K562 (cell line): ENCODE results near the gene EDEM2. TPM values are rescaled to one million over a fixed set of nuclear protein-coding genes. Genes with fewer than 3 reads are reported as not detected.

Experiments used
- ATAC-seq: fragments of 200-7000 bp; cut with Tn5 transposase; 3 replicates; pipeline ENCODE4 v1.9.1; 2020; ENCODE audit warnings: moderate library complexity
- BruUV-seq: library from RNA; stranded (reverse); fragments of 400-500 nt; replicated peaks from 2 replicates; lab custom pipeline; 2021; lab: Mats Ljungman, UMichigan
- CTCF ChIA-PET: fragments of 300-600 bp; formaldehyde crosslinking; extraction: SDS; loops from one replicate; lab custom pipeline; 2021; ENCODE audit warnings: low intra/inter-chr PET ratio; lab: Yijun Ruan, JAX
- POLR2A ChIA-PET: fragments of 300-600, 350-650 bp; sonication (Branson Sonifier 250); formaldehyde crosslinking; extraction: SDS; loops from one replicate; lab custom pipeline; 2021; ENCODE audit warnings: antibody characterized with exemption, inconsistent platforms; lab: Yijun Ruan, JAX
- DNase-seq, 4 experiments: peaks; one replicate each; pipeline versions ENCODE4 v3.0.0 to v3.0.0-alpha.2; 2011 to 2018; ENCODE audit warnings: low spot score in 3 of 4, mixed read lengths in 3 of 4; ENCODE audit errors: extremely low read depth in 1 of 4
- FAIRE-seq: peaks from 2 replicates; lab custom pipeline; 2011; peaks lifted over from hg19 to GRCh38; lab: Jason Lieb, UNC
- H2AFZ ChIP-seq: 2 replicates; pipeline ENCODE4 v1.6.0; 2011; ENCODE audit warnings: low read depth, low read length, control low read depth, inconsistent platforms
- H3K27ac ChIP-seq: fragments of 200-600 bp; 3 replicates; pipeline ENCODE4 v1.8.0; 2011; ENCODE audit warnings: low read depth, mild to moderate bottlenecking, control low read depth, inconsistent platforms, low read length, moderate library complexity, mixed read lengths; ENCODE audit errors: extremely low read depth
- H3K27me3 ChIP-seq, 2 experiments: fragments of 300-600 bp in 1 of 2; 2 replicates in 1 of 2; 3 replicates in 1 of 2; pipeline versions ENCODE4 v1.6.0 to v1.8.0; 2011; ENCODE audit warnings: inconsistent platforms in 2 of 2, low read length in 2 of 2, mild to moderate bottlenecking in 1 of 2, mixed read lengths in 1 of 2, moderate library complexity in 1 of 2; ENCODE audit not compliant: control insufficient read depth in 2 of 2, insufficient read depth in 2 of 2
- H3K36me3 ChIP-seq: fragments of 300-600 bp; 3 replicates; pipeline ENCODE4 v1.8.0; 2011; ENCODE audit warnings: mild to moderate bottlenecking, low read length, inconsistent platforms; ENCODE audit not compliant: control insufficient read depth, insufficient read depth
- H3K4me1 ChIP-seq, 2 experiments: fragments of 200-600 bp in 1 of 2; replicated peaks in 1 of 2; 2 replicates in 1 of 2; 3 replicates in 1 of 2; pipeline versions ENCODE4 v1.5.1 to v1.8.0; 2011; ENCODE audit warnings: inconsistent platforms in 2 of 2, low read length in 2 of 2, mild to moderate bottlenecking in 1 of 2, mixed read lengths in 1 of 2, moderate library complexity in 1 of 2; ENCODE audit not compliant: control insufficient read depth in 2 of 2, insufficient read depth in 2 of 2
- H3K4me2 ChIP-seq: 2 replicates; pipeline ENCODE4 v1.6.1; 2011; ENCODE audit warnings: low read length, control low read depth, inconsistent platforms, mixed read lengths; ENCODE audit not compliant: insufficient read depth
- H3K4me3 ChIP-seq: fragments of 200-600 bp; sonication (generic), shearing (Covaris generic); 2 replicates; pipeline ENCODE4 v1.5.1; 2016; ENCODE audit warnings: control low read depth, inconsistent platforms
- H3K79me2 ChIP-seq: fragments of 200-600 bp; 3 replicates; pipeline ENCODE4 v1.8.0; 2011; ENCODE audit warnings: low read length, inconsistent platforms; ENCODE audit not compliant: control insufficient read depth, insufficient read depth
- H3K9ac ChIP-seq, 2 experiments: 2 replicates each; pipeline versions ENCODE4 v1.6.0 to v1.6.1; 2011; ENCODE audit warnings: low read depth in 2 of 2, low read length in 2 of 2, control low read depth in 1 of 2, inconsistent platforms in 1 of 2, mild to moderate bottlenecking in 1 of 2, mixed read lengths in 1 of 2; ENCODE audit not compliant: insufficient read depth in 1 of 2
- H3K9me1 ChIP-seq: one replicate; pipeline ENCODE4 v1.6.0; 2011; ENCODE audit warnings: inconsistent platforms, mild to moderate bottlenecking, low read length, moderate library complexity; ENCODE audit not compliant: control insufficient read depth, insufficient read depth
- H3K9me3 ChIP-seq: replicated peaks from 2 replicates; pipeline ENCODE4 v1.5.1; 2011; ENCODE audit warnings: low read depth, low read length, inconsistent platforms; ENCODE audit not compliant: control insufficient read depth, insufficient read depth
- H4K20me1 ChIP-seq: replicated peaks from 2 replicates; pipeline ENCODE4 v1.6.1; 2011; ENCODE audit warnings: low read length, inconsistent platforms, mixed read lengths; ENCODE audit not compliant: control insufficient read depth, insufficient read depth
- ETV5 ChIP-seq: sonication (generic); formaldehyde crosslinking; IDR thresholded peaks from 2 replicates; pipeline ENCODE4 v1.4.0; 2020; ENCODE audit warnings: low read depth, mild to moderate bottlenecking, missing genetic modification reagents
- HNRNPK ChIP-seq: fragments of 200-400 bp; formaldehyde crosslinking; IDR thresholded peaks from one replicate; pipeline ENCODE4 v1.6.1; 2018; ENCODE audit warnings: mild to moderate bottlenecking, low read depth, low read length; ENCODE audit not compliant: poor library complexity, severe bottlenecking
- SAFB ChIP-seq: fragments of 200-400 bp; formaldehyde crosslinking; IDR thresholded peaks from 2 replicates; pipeline ENCODE4 v1.6.1; 2017; ENCODE audit warnings: low read depth, low read length, borderline replicate concordance
- ZBTB34 ChIP-seq: fragments of 250-450 bp; sonication (Bioruptor Pico); IDR thresholded peaks from 2 replicates; pipeline ENCODE4 v1.8.0; 2021; ENCODE audit warnings: mild to moderate bottlenecking, moderate library complexity
- WGBS: fragments of 100-300 bp; shearing (Covaris generic); methylation state at CpG from one replicate; pipeline ENCODE4 v1.1.6; 2016; ENCODE audit warnings: low coverage, mixed read lengths; ENCODE audit not compliant: insufficient coverage; ENCODE audit errors: missing lambda C conversion rate; 5-methylcytosine and 5-hydroxymethylcytosine counted together
- in situ Hi-C: fragments of 300-500 bp; cut with MboI; formaldehyde crosslinking; loops from 4 replicates; pipeline ENCODE4 v1.15.0; 2018; ENCODE audit warnings: inconsistent platforms, mixed read lengths
- intact Hi-C: fragments of 100-400 bp; cut with micrococcal nuclease; formaldehyde crosslinking; loops from 2 replicates; pipeline ENCODE4 v1.14.2; 2022
- polyA plus RNA-seq, 8 experiments: library from polyadenylated mRNA; depleted of rRNA in 4 of 8; stranded (reverse) in 5 of 8; unstranded in 3 of 8; fragments of >200 nt; fragmentation: Nextera tagmentation in 2 of 8; fragmentation: Illumina TruSeq in 1 of 8; extraction: Ambion mirVana in 2 of 8; extraction: Trizol in 1 of 8; gene quantifications; 2 replicates each; pipeline versions ENCODE4 v1.2.1 to v1.2.3, GENCODE V29; 2011 to 2014; ENCODE audit warnings: inconsistent platforms in 1 of 8, missing spikeins in 1 of 8
- total RNA-seq, 7 experiments: library from RNA; depleted of rRNA in 6 of 7; stranded (reverse); fragments of >200 nt in 6 of 7; fragmentation: Illumina TruSeq in 2 of 7; extraction: Trizol in 2 of 7; gene quantifications; 2 replicates each; pipeline versions ENCODE4 v1.2.1 to v1.2.3, GENCODE V29; 2011 to 2021; ENCODE audit warnings: low replicate concordance in 1 of 7
- TF ChIP-seq, protein P1 (sequence below): sonication (generic); formaldehyde crosslinking; IDR thresholded peaks from 2 replicates; pipeline ENCODE4 v1.8.1; 2022; ENCODE audit warnings: missing genetic modification reagents
- TF ChIP-seq, protein P2 (sequence below): sonication (generic); formaldehyde crosslinking; IDR thresholded peaks from 2 replicates; pipeline ENCODE4 v1.8.0; 2023; ENCODE audit warnings: mild to moderate bottlenecking, missing genetic modification reagents
- TF ChIP-seq, protein P3 (sequence below): conservative IDR thresholded peaks from 2 replicates; pipeline ENCODE4 v1.6.1; 2011; ENCODE audit warnings: low read depth, mild to moderate bottlenecking, low read length; ENCODE audit not compliant: control insufficient read depth

The EDEM2 gene
- total and polyA plus RNA-seq, 9 of the 15 experiments (the other 6 are each of a cell fraction or from before 2014, with no cell fraction given), result 6.9 to 11.0 (median 9.7) TPM

DNA sequence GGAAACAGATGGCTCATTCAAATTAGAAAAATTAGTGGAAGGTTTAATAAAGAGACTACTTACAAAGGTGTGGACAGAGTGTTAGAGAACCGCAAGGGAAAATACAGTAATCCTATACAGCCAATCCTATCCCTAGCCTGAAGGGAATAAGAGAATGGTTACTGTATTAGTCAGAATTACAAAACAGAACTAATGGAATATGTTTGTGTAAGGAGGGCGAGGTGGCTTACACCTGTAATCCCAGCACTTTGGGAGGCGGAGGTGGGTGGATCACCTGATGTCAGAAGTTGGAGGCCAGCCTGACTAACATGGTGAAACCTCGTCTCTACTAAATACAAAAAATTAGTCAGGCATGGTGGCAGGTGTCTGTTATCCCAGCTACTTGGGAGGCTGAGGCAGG is 38.2 kb downstream of the EDEM2 start:
- intact Hi-C loops, result no loop called here
- Histone ChIP-seq H2AFZ (no peak overlapping the region), H4K20me1 (no peaks in the 10 kb centered on the region), H3K4me3 (no peak overlapping the region), H3K27me3 (no peaks in the 10 kb centered on the region), H3K79me2 (no peaks in the 10 kb centered on the region), H3K4me2 (no peak overlapping the region)
- POLR2A ChIA-PET, result no interaction called here
- BruUV-seq, result no TSS peak
- in situ Hi-C loops, result no loop called here
- DNase-seq, result no peak
- TF ChIP-seq ETV5 (no peak), ZBTB34 (CRISPR knock-in tag) (no peak), SAFB (no peak)
- TF ChIP-seq, all 486 proteins: peak for 0
- Histone ChIP-seq H3K9ac (no peak overlapping the region), H3K27ac (no peak overlapping the region), H3K4me1 (peaks cover 0 to 4% of the 10 kb centered on the region in 2 experiments; a peak in 1 of 5 replicates), H3K9me3 (no peaks in the 10 kb centered on the region), H3K9me1 (no peaks in the 10 kb centered on the region), H3K36me3 (no peaks in the 10 kb centered on the region)
- no peak for ATAC-seq
- 72% methylated on average over 4 of the region's 4 CpGs for WGBS
- CTCF ChIA-PET, result no interaction called here
- FAIRE-seq, result no peak

DNA sequence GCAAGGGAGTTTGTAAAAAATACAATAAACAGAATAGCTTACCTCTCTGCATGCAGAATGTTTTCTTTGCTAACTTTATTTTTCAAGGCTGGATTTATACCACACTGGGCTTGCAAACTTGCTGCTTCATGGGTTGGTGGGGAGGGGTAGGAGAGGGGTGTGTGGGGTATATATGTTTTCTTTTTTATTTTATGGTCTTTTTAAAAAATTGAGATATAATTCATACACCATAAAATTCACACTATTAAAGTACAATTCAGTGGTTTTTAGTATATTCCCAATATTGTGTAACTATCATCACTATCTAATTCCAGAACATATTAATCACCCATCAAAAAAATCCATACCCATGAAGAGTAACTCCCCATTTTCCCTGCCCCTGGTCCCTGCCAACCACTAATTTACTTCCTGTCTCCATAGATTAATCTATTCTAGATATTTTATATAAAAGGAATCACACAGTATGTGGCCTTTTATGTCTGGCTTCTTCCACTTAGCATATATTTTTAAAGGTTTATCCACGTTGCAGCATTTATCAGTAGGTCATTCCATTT is 40.2 kb downstream of the EDEM2 start:
- TF ChIP-seq, protein P1, sequence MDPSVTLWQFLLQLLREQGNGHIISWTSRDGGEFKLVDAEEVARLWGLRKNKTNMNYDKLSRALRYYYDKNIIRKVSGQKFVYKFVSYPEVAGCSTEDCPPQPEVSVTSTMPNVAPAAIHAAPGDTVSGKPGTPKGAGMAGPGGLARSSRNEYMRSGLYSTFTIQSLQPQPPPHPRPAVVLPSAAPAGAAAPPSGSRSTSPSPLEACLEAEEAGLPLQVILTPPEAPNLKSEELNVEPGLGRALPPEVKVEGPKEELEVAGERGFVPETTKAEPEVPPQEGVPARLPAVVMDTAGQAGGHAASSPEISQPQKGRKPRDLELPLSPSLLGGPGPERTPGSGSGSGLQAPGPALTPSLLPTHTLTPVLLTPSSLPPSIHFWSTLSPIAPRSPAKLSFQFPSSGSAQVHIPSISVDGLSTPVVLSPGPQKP (CRISPR knock-in tag), result no peak
- TF ChIP-seq, protein P2, sequence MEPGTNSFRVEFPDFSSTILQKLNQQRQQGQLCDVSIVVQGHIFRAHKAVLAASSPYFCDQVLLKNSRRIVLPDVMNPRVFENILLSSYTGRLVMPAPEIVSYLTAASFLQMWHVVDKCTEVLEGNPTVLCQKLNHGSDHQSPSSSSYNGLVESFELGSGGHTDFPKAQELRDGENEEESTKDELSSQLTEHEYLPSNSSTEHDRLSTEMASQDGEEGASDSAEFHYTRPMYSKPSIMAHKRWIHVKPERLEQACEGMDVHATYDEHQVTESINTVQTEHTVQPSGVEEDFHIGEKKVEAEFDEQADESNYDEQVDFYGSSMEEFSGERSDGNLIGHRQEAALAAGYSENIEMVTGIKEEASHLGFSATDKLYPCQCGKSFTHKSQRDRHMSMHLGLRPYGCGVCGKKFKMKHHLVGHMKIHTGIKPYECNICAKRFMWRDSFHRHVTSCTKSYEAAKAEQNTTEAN, result no peak
- peak; percentile 36 for TF ChIP-seq HNRNPK
- TF ChIP-seq, protein P3, sequence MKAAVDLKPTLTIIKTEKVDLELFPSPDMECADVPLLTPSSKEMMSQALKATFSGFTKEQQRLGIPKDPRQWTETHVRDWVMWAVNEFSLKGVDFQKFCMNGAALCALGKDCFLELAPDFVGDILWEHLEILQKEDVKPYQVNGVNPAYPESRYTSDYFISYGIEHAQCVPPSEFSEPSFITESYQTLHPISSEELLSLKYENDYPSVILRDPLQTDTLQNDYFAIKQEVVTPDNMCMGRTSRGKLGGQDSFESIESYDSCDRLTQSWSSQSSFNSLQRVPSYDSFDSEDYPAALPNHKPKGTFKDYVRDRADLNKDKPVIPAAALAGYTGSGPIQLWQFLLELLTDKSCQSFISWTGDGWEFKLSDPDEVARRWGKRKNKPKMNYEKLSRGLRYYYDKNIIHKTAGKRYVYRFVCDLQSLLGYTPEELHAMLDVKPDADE, result no peak
- H3K27ac ChIP-seq, result no peak overlapping the region
- no peak overlapping the region for H2AFZ ChIP-seq
- H3K9ac ChIP-seq, result no peak overlapping the region
- H3K36me3 ChIP-seq, result no peaks in the 10 kb centered on the region
- CTCF ChIA-PET, result no interaction called here
- ATAC-seq, result no peak
- H3K4me3 ChIP-seq, result no peak overlapping the region
- FAIRE-seq, result no peak
- in situ Hi-C loops (no loop called here), intact Hi-C loops (no loop called here)
- no peaks in the 10 kb centered on the region for H3K79me2 ChIP-seq
- DNase-seq, result no peak
- no peaks in the 10 kb centered on the region for H3K27me3 ChIP-seq
- WGBS, result 50% methylated on average over 1 of the region's 1 CpG
- POLR2A ChIA-PET, result no interaction called here
- BruUV-seq, result no TSS peak
- no peaks in the 10 kb centered on the region for H3K9me3 ChIP-seq
- no peak overlapping the region for H3K4me2 ChIP-seq
- H3K4me1 ChIP-seq, result peaks cover 0 to 4% of the 10 kb centered on the region in 2 experiments; a peak in 1 of 5 replicates
- no peaks in the 10 kb centered on the region for H4K20me1 ChIP-seq
- H3K9me1 ChIP-seq, result no peaks in the 10 kb centered on the region
